ENCODE measurements around the gene SMYD3.
"Not testable (repeated sequence)": the region's sequence is repeated elsewhere in the genome, so short reads cannot be mapped to it uniquely, and the experiment has no call there.

The SMYD3 gene

DNA sequence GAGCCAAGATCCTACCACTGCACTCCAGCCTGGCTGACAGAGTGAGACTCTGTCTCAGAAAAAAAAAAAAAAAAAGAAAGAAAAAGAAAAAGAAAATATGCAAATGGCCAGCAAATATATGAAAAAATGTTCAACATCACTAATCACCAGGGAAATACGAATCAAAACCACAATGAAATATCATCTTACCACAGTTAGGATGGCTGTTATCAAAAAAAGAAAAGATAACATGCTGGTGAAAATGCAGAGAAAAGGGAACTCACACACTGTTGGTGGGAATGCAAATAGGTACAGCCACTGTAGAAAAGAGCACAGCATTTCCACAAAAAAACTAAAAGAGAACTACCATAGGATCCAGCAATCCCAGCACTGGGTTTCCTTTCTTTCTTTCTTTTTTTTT is 477.5 kb downstream of the SMYD3 start:
- no peak for DNase-seq (ENCODE audit: low spot score)

DNA sequence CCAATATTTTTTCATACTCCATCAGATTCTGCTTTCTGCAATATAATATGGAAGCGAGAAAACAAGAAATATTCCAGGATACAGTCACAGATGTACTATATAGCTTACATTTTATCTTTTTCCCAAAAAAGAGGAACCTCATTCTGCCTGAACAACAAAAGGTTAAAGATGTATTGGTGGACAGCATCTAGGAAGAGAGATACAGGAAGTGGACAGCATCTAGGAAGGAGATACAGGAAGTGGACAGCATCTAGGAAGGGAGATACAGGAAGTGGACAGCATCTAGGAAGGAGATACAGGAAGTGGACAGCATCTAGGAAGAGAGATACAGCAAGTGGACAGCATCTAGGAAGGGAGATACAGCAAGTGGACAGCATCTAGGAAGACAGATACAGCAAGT is 483.0 kb downstream of the SMYD3 start:
- DNase-seq (ENCODE audit: low spot score) = not testable (repeated sequence)

- DNase-seq (ENCODE audit: low spot score) = no peak
Measured at GRCh38 chr1:246020211-246020954, 486.7 kb downstream of the SMYD3 start.

- DNase-seq (ENCODE audit: low spot score) = no peak
Measured at GRCh38 chr1:246018146-246018545, 488.9 kb downstream of the SMYD3 start.

- peak; percentile 32 for DNase-seq (ENCODE audit: low spot score)
Measured at GRCh38 chr1:246012341-246012740, 494.7 kb downstream of the SMYD3 start.

DNA sequence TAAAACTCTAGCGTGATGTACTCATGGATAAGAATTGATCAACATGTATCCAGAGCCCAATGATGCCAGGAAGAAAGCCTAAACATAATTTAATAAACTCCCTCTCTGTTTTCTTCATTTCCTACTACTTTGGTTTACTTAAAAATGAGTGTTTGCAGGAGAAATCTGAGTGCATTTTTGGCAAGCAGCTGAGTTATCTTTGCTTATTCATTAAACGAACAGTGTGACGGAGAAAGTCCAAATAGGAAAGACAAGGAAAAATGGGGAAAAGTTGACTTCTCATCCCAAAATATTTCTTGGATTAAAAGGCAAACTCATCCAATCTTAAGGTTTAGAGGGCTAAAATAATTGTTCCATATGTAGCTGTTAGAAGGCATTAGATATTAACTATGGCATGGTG is 496.7 kb downstream of the SMYD3 start:
- DNase-seq (ENCODE audit: low spot score) = no peak

DNA sequence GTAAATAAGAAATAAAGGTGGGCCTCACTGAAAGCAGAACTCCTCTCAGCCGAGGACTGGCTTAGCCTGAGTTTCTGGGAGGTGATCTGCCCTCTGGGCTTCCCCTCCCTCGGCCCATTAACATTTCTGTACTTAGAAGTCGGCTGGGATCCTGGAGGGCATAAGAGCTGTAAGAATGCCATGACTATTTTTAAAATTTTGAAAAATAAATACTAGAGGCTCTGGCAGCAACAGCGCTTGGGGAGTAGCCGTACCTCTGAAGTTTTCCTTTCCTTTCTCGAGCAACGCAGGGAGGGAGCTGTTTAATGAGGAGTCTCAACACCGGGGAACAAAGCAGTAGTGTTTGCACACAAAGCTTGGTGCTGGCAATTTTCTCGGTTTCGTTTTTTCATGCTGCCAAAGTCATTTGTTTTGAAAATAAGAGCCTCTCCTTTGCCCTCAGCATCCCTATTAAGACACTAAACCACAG is 498.7 kb downstream of the SMYD3 start:
- DNase-seq (ENCODE audit: low spot score) = no peak

DNA sequence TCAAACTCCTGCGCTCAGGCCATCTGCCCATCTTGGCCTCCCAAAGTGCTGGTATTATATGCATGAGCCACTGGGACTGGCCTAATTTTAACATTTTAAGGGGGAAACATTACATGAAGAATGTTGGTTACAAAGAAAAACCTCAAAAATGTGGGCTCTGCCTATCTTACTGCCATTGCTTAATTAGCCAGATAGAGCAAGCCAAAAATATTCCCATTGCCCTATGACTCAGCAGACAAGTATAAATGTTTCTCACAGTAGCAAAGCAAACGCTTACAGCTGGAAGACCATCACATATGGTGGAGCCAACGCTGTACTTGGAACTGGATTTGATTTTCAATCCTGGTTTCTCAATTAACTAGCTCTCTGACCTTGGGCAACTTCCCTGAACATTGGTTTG is 502.0 kb downstream of the SMYD3 start:
- peak; percentile 92 for DNase-seq (ENCODE audit: low spot score)

DNA sequence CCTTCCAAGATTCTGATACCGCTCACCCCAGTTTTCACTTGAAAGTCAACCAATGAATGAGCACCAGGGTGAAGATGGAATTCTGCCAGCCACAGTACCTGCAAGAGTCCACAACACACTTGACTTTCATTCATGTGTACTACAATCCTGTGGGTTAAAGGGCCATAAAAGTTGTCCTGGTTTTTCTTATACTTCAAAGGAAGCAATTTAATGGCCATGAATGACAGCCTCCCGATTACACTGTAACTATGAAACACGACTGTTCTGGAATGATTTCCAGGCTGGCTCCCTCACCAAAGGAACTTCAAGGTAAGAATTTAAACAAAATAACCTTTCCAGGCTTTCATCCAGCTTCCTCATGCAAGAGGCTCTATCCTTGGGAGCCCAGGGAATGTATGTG is 502.8 kb downstream of the SMYD3 start:
- DNase-seq (ENCODE audit: low spot score) = no peak

GRCh38 chr1:246003442-246003730 is 503.7 kb downstream of the SMYD3 start:
- DNase-seq (ENCODE audit: low spot score) = no peak

GRCh38 chr1:246002725-246003441 is 504.2 kb downstream of the SMYD3 start:
- peak; percentile 66 for DNase-seq (ENCODE audit: low spot score)

- DNase-seq (ENCODE audit: low spot score) = no peak
Measured at GRCh38 chr1:246001837-246002230, 505.2 kb downstream of the SMYD3 start.

DNA sequence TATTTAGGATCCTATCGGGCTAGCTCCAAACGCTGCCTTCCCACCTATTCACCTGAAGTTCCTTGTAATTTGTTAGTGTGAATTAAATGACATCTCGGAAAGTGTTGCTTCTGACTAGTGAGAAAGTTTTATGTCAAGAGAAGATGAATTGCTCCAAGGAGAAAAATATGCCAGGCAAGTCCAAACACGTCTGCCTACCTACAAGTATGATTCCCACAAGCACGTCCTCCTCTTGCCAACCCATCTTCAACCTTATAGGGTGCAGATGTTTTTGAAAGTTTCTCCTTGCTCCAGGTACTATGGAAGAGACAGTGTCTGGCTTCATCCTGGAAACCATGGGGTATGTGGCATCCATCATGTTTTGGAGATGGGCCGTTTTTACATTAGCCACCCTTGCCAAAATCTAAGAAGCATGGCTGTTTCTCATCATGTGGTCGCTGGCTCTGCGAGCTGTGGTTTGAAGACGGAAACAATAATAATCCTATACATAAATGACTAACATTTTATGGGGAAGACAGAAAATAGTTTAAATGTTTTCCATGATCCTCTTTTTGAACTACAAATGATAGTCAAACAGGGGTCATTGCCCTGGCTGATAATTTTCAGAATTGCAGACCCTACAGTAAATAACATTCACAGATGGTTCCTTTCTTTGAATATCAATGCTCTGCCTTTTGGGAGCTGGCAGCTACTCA is 505.8 kb downstream of the SMYD3 start:
- DNase-seq (ENCODE audit: low spot score) = peak; percentile 21

- no peak for DNase-seq (ENCODE audit: low spot score)
Measured at GRCh38 chr1:246000638-246001015, 506.5 kb downstream of the SMYD3 start.

GRCh38 chr1:245999697-246000637 is 507.1 kb downstream of the SMYD3 start:
- DNase-seq (ENCODE audit: low spot score) = no peak

GRCh38 chr1:245997471-245998258 is 509.4 kb downstream of the SMYD3 start:
- no peak for DNase-seq (ENCODE audit: low spot score)

GRCh38 chr1:245996811-245997210 is 510.3 kb downstream of the SMYD3 start:
- DNase-seq (ENCODE audit: low spot score) = no peak

GRCh38 chr1:245995474-245995873 is 511.6 kb downstream of the SMYD3 start:
- DNase-seq (ENCODE audit: low spot score) = no peak

GRCh38 chr1:245991266-245991665 is 515.8 kb downstream of the SMYD3 start:
- no peak for DNase-seq (ENCODE audit: low spot score)

GRCh38 chr1:245990315-245991022 is 516.6 kb downstream of the SMYD3 start:
- DNase-seq (ENCODE audit: low spot score) = no peak
